GM18511 (cell line): Measurements from ENCODE around the gene SOX6.
"Not testable (repeated sequence)": the region's sequence is repeated elsewhere in the genome, so short reads cannot be mapped to it uniquely, and the experiment has no call there.

Source experiments
- ATAC-seq: cut with Tn5 transposase; IDR thresholded peaks from one replicate; pipeline ENCODE4 v1.9.1; 2021; ENCODE audit warnings: mild to moderate bottlenecking, moderate library complexity; ENCODE audit not compliant: unreplicated experiment

SOX6 gene

DNA sequence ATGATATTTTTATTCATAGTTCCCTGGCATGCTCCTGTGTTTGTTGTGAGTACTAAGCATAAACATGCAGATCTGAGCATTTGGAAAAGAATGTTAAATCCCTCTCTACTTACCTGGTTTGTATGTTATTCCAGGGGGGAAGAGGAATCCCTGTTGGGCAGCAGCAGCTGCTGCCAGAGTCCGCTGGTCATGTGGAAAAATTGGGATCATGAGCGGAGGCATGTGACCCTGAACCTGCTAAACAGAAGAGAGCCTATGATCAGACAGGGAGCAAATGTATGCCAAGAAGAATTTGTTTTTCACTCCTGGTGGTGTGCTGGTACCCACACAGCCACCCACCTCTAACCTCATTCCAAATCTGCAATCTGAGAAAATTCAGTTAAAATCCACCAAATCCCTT is 244.7 kb downstream of the SOX6 start:
- no peak for ATAC-seq

DNA sequence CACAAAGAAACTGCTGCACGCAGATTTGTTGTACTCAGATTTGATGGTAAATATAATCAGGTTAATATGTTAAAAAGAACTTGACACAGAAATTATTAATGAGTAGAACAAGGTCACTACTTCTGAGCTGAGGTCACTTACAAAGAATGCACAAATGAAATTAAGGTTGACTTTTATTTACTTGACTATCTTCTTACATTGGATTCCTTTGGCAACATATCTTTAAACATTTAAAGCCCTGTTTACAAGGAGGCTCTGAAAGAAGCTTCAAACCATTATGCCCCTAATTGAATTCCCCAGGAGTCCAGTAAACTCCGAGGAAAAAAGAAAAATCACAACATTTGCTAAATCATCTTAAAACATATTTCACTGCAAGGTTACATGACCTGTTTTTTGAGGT is 245.5 kb downstream of the SOX6 start:
- ATAC-seq = no peak

DNA sequence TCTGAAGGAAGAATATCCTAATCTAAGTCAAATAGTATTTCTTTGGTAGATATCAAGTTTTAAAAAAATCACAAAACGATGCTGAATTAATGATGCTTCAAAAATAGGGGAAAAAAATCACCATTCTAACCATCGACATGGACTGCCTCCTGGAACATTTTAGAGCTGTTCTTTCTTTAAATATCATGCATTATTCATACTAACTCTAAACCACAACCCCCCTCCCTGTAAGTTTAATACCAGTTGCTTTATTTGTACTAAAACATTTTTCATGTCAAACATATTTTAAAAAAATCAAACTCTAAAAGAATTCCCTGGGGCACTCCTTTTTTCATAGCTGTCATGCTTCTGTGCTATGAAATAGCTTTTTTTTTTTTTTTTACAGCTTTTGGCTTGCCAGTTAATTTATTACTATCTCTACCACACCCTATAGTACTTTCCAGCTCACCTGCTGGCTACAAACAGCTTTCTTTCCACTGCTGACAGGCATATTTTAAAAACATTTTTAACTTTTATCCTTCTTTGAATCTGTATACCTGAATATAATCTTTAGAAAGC is 256.9 kb downstream of the SOX6 start:
- ATAC-seq = no peak

DNA sequence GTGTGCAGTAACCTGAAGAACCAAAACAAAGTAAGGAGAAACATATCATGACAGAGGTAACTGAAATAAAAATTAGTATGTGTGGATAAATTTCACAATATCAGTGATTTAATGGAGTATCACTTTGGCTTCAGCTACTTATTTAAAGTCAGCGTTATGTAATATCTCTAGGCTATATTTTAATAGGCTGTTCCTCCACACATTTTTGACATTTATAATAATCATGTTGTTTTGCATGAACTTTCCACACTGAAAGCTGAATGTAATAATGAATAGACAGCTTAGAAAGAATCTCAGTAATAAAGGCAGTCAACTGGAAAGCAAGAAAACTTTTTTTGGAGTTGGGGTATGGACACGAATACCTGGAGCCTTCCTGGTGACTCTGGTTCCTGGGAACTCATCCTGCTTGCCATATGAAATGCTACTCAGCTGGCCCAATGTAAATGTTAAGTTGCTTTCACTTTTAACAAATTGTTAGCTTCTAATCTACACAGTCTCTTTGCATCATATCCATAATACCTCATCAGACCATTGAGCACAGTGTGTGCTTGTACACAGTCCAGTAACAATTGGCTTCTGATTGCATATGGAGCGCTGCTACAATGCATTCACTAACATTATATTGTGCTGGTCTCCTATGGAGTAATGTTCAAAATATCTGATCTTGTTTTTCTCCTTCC is 257.7 kb downstream of the SOX6 start:
- no peak for ATAC-seq

DNA sequence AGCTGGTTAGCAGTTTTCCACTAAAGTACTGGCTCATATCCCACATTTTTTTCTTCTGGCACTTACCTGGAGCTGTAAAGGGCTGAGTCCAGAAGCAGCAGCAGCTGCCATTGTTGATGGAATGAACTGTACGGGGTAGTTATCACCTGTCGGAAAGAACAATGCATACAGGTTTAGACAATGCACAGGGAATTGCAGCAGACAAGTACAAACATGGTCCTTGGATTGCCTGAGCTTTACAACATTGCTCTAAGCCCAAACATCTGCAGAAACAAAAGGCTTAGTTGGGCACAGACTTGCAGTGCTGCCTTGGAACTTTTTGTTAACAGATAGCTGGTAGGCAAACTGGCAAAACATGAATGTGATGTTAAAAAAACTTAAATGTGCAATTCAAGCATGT is 258.8 kb downstream of the SOX6 start:
- no peak for ATAC-seq

DNA sequence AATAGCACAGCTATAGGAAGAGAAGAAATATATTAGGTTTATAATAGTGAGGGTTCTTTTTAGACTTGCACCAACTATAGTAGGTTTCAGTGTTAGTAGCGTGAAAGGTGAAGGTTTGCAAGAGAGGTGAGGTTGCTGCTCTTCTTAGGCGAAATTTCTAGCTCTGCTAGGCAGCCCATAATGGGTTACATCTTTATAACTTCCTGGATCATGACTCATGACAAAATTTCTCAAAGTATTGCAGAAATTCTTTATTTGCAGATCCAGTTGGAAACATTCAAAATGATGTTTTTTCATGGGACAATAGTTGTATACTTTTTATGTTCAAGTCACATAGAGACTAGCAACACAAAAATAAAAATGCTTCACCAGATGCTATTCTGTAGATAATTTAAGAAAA is 260.0 kb downstream of the SOX6 start:
- ATAC-seq = no peak

DNA sequence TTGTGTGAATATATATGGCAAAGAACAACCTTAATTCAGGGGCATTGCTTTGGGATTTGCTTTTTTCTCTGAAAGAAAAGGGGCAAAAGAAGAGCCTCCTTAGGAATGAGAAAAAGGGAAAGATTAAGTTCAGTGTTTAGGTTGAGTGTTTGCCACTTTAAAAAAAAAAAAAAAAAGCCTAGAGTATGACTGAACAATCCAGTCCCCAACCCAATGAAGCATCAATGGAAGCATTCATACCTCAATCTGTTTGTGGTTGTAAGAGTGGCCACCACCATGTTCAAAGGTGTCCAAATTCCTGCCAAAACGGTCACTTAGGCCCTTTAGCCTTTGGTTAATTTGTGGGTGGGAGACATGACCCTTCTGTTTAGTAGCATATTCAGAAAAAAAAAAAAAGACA is 260.6 kb downstream of the SOX6 start:
- ATAC-seq = no peak

DNA sequence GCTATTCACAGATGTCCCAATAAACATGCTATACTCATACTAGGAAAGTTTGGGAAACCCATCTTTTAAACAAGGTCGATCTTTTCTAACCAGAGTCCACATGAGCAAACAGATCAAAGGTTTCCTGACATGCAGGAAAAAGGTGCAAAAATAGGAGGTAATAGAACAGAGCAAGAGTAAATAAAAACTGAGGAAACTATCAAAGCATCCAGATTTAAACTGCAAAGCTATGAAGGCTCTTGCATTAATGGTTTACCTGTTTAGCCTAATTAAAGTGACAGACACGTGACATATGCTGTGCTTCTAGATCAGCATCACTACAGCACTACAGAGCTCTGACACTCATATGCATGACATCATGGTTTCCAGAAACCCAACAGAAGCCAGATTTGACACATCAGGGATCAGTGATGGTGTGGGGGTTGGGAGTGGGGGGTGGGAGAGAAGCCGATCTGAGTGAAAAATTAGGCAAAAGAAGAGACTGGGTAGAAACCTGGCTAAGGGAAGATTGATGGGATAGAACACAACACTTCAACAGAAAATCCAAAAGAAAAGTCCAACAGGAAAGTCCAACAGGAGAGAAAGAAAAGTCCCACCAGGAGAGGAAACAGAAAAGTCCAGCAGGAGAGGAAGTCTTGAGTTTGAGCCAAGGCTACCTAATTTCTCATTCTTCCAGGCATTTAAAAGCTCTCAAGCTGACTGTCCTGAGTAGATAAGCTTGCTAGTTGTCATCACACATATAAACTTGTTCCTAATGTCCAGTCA is 262.3 kb downstream of the SOX6 start:
- ATAC-seq = no peak

DNA sequence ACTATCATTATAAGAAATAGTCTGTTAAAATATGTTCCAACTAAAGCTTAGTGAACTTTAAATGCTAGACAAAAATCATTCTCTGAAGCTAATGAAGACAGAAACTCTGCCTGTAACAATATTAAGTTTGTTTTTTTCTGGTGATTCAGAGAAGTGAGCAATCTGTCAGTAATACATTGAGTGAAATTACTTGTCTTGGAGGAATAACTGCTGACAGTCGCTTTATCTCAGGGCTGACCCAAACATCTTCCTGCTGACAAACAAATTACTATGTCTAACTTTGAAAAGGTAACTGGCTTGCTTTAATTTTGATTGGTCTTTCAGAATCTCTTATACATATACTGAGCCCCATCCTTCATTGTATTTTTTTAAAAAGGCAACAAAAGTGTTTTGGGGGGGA is 264.5 kb downstream of the SOX6 start:
- no peak for ATAC-seq

DNA sequence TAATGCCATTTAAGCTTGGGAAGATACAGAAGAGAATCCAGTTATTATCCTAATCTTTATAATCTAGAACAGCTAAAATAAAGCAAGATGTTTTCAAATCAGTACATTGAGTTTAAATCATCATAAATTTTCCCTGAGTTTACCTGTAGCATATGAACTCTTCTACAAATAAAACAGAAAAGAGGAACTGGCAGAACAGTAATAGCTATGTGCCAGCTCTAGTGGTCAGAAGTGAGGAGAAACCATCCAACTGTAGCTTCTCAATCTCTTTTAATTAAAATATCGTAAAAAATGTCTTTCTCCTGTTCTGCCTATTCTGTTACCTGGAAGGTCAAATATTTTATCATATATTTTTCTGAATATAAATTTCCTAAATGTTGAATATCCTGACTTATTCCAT is 266.9 kb downstream of the SOX6 start:
- ATAC-seq = no peak

DNA sequence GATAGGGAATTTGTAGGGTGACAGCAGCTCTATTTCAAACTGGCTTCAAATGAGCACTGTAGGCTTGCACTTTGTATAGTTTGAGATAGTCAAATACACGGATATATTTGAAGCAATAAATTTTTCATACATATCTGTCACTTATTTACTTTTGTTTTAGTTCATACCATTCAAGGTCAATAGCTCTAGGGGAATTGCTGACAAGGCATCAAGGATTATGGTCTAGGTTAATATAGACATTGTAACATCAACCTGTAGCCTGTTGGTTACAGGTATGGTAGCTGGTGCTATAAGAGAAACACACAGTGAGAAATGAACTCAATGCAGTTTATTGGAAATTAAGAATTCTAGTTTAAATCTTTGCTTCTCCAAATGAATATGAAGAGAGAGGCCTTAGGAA is 267.6 kb downstream of the SOX6 start:
- no peak for ATAC-seq

DNA sequence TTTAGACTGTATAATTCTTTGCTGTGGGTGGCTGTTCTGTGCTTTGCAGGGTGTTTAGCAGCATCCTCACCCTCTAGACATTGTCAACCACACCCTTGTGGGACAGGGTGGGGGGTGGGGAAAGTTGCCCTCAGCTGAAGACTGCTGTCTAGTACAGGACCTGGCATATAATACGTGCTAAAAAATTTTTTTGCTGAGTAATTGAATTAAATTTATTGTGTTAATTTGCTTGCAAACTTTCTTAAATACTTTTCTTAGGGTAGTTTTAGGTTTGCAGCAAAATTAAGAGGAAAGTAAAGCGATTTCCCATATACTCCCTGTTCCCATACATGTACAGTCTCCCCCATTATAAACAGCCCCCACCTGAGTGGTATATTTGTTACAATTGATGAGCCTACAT is 268.5 kb downstream of the SOX6 start:
- no peak for ATAC-seq

DNA sequence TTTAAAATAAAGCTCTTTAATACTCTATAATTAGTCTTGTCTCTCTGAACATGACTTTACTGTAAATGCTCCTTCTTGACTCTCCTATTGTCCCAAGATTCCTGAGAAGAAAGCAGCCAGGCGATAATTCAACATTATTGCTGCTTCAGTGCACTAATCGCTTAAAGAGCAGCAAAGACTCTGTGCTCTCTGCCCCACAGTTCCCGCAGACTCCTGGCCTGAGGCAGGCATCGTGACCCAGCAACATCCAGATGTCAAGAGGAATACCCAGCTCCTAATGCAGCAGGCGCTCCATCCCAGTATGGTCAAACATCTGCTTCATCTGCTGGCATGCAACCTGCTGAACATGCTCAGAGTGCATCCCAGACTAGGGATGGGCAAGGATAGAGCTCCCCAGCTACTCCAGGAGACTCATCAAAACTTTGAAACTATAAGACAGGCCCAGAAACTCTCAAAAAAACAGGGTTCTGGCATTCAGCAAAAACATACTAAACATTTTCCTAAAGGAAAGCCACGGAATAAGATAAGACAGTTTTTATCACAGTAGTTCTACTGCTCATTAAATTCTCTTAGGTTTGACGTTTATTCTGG is 270.0 kb downstream of the SOX6 start:
- ATAC-seq = no peak

DNA sequence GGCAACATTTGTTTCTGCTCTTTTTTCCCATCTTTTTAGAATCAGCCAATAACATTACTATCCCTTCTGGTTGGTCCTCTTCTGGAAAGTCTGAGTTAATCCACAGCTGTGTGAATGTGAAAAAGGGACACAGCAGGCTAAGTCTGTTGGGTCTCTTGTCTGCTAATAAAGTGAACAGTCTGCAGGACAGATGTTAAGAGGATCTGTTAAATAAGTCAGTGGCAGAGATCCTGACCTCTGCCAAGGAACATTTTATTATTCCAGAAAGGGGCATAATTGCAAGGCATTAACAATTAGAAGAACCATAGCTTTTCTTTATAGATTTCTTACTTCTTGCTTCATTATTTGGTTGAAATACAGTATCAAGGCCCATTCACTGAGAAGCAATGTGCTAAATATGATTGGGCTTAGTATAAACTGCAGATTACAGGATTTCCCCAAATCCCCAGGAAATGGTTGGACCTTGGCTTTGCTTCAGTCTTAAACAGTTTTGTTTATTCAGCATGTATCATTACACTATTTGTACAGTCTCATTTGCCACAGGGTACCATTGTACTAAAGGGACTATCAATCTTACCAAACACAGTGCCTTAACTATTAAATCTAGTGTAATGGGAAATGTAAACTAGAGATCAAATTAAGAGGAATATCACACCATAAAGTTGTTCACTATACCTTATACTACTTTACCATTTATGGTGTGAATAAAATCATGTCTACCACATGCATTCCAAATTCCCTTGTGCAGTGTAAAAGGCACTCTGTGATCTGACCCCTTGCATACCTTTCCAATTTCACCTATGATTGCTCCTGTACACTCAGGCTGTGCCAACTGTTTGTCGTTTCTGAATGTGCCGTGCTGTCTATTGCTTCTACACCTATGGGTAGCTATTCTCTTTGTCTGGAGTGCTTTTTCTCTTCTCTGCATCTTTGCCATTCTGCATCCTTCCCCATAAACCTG is 274.0 kb downstream of the SOX6 start:
- ATAC-seq = no peak

DNA sequence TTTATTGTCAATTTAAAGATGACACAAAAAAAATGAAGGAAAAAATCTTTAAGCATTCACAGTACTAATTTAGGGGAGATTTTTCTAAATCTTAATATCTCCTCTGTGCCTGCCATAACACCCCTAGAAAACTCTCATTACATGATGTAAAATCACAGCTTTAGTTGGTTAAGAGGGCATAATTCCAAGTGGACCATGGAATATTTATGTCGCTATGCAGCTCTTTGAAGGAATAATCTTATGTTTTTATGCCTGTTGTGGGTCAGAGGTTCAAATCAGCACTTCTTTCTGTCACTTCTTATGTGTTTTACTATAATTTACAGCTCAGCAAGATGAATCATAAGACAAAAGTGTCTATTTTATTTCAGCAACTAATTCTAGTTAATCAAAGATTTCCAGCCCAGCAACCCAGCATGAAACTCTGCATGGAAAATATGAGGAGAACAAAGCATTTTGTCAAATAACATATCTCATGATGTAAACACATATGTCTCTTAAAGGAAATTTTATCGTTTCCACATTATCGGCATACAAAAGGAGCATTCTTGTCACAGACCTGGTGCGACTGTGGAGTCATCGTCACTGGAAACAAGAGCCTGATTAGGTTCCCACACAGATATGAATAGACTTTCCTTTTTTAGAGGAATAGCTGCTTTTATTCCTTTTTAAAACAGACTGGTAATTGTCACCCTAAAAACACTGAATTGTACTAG is 274.8 kb downstream of the SOX6 start:
- no peak for ATAC-seq

DNA sequence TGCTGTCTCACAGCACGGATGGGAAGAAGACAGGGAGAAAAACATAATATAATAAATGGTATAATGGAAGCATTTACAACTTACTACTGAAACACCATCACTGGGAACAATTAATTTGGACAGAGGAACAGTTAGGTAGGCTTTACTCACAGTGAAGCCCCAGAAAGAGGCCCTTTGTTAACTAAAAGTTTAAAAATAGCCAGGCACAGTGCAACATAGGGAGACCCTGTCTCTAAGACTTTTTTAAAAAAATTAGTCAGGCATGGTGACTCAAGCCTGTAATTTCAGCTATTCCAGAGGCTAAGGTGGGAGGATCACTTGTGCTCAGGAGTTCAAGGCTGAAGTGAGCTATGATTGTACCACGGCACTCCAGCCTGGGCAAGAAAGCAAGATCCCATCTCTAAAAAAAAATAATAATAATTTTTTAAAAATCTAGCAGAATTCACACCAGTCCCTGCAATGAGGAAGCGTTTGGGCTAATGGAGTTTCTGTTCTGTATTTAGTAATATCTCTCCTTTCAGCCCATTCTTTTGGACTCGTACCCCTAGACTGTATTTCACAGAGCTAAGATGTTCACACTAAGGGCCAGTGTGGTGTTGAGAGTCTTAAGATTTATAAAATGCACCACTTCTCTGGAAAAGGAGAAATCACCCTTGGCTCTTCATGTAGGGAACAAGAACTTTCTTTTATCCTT is 275.5 kb downstream of the SOX6 start:
- ATAC-seq = no peak

DNA sequence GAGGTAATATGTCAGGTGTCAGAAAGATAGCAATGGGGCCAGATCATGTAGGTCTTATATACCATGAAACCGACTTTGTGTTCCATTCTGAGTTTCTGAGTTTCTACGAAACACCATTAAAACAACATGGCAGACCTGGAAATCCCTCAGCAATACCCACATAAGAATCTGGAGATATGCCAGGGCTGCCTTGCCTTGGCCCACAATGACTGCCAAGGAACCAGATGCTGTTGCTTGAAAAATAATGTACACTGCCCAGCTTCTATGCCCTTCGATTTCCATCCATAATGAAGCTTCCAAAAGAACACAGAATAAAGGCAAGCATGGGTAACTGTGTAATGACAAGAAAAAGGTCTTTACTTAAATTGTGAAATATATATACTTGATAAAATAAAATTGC is 277.4 kb downstream of the SOX6 start:
- no peak for ATAC-seq

DNA sequence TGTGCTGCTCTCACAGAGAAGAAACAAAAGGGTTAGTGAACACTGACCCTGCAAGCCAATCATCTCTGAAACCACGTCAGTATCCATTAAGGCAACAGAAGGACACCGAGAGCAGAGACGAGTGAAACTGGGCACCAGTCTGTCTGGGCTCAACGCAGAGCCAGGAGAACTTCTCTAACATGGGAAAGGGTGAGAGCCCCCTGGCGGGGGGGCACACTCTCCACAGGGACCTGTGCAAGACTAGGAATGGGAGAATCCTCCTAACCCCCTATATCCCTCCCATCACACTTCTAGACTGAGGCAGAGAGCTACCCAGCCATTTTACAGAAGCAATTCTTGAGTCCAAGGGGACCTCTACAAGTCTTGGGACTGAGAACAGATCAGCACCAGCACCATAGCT is 285.8 kb downstream of the SOX6 start:
- no peak for ATAC-seq

DNA sequence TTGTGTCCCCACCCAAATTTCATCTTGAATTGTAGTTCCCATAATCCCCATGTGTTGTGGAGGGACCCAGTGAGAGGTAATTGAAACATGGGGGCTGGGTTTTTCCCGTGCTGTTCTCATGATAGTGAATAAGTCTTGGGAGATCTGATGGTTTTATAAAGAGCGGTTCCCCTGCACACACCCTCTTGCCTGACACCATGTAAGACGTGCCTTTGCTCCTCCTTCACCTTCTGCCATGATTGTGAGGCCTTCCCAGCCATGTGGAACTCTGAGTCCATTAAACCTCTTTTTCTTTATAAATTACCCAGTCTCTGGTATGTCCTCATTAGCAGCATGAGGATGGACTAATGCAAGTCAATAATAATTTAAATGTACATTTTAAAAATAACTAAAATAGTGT is 289.1 kb downstream of the SOX6 start:
- ATAC-seq = not testable (repeated sequence)

DNA sequence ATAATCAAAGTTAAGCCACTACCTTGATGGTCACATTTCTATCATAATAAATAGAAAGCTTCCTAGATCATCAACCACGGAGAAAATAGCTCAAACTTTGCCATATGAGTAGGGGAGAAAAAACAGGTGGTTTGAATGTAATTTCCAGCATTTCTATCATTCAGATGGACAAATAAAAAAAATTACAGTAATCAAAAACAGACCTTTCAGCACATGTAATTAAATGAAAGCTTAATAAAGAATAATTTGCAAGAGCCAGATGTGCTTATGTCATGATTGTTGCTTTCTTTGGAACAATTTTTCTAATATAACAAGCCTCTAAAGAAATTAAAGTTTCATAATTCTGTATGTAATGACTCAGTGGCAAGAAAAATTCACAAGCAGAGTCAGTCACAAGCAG is 297.0 kb downstream of the SOX6 start:
- no peak for ATAC-seq
